Mucosa of descending colon (tissue), 3 donors: ENCODE results near the gene CCDC149. TPM values are rescaled to one million over a fixed set of nuclear protein-coding genes. Genes with fewer than 3 reads are reported as not detected.

ENCODE experiments used
- ATAC-seq: fragments of 200-7000 bp; cut with Tn5 transposase; one replicate; pipeline ENCODE4 v1.9.1; 2020; ENCODE audit warnings: mild to moderate bottlenecking, moderate library complexity
- DNase-seq, 3 donors: peaks; one replicate each; pipeline ENCODE4 v3.0.0-alpha.2; 2020
- H3K36me3 ChIP-seq: fragments of 200-600 bp; one replicate; pipeline ENCODE4 v1.8.0; 2021; ENCODE audit warnings: low read depth, mild to moderate bottlenecking
- H3K4me1 ChIP-seq: fragments of 200-600 bp; one replicate; pipeline ENCODE4 v1.8.0; 2021; ENCODE audit warnings: low read depth, mild to moderate bottlenecking
- H3K4me3 ChIP-seq: fragments of 200-600 bp; one replicate; pipeline ENCODE4 v1.8.0; 2021; ENCODE audit warnings: mild to moderate bottlenecking
- H3K9me3 ChIP-seq: fragments of 200-600 bp; one replicate; pipeline ENCODE4 v1.8.0; 2021; ENCODE audit warnings: mild to moderate bottlenecking
- CTCF ChIP-seq: fragments of 200-600 bp; IDR thresholded peaks from one replicate; pipeline ENCODE4 v1.8.0; 2022; ENCODE audit warnings: antibody characterized with exemption, mild to moderate bottlenecking
- intact Hi-C, 2 donors: fragments of 100-400 bp; cut with DNase I in 1 of 2; cut with micrococcal nuclease in 1 of 2; formaldehyde crosslinking; loops; one replicate each; pipeline versions ENCODE4 v1.11.0 to v1.11.1; 2022; cut with DNase I, micrococcal nuclease
- total RNA-seq, 3 donors: library from RNA; stranded (reverse); fragmentation: NEBNext Ultra II Directional in 2 of 3; extraction: Animal tissue kit (Norgen Biotek cat#: 25700) in 2 of 3; gene quantifications; one replicate each; pipeline versions ENCODE4 v1.2.1 to v1.2.4, GENCODE V29; 2021 to 2023
- donor health status: DM: no; HTN: no; CAD: no; lungs with moderate emphysema.
- donor health status: DM: no; HTN: no; CAD: no.
- donor health status: DM: no; HTN: yes; CAD: no.

CCDC149 gene
- total RNA-seq, 3 donors from 2014 or later: 14.1 to 23.7 (median 14.2) TPM

- no peak for TF ChIP-seq CTCF
- H3K4me1 ChIP-seq: no peaks in the 10 kb centered on the region
- H3K36me3 ChIP-seq: no peaks in the 10 kb centered on the region
- intact Hi-C loops: no loop called here
- no peaks in the 10 kb centered on the region for H3K9me3 ChIP-seq
- DNase-seq (no peak), ATAC-seq (no peak)
- H3K4me3 ChIP-seq: no peak overlapping the region
These were observed 140.7 kb downstream of the CCDC149 start for GRCh38 chr4:24772061-24772705.

- no peaks in the 10 kb centered on the region for H3K9me3 ChIP-seq
- DNase-seq (no peak), ATAC-seq (no peak)
- intact Hi-C loops: no loop called here
- no peak for TF ChIP-seq CTCF
- H3K4me1 ChIP-seq: no peaks in the 10 kb centered on the region
- H3K36me3 ChIP-seq: no peaks in the 10 kb centered on the region
- no peak overlapping the region for H3K4me3 ChIP-seq
These were observed 141.6 kb downstream of the CCDC149 start for GRCh38 chr4:24771241-24771640.

GRCh38 chr4:24770667-24771066 lies 142.2 kb downstream of the CCDC149 start:
- H3K4me1 ChIP-seq: no peaks in the 10 kb centered on the region
- H3K9me3 ChIP-seq: no peaks in the 10 kb centered on the region
- DNase-seq (no peak), ATAC-seq (no peak)
- TF ChIP-seq CTCF: no peak
- intact Hi-C loops: no loop called here
- no peaks in the 10 kb centered on the region for H3K36me3 ChIP-seq
- no peak overlapping the region for H3K4me3 ChIP-seq

- ATAC-seq (peak; percentile 27), DNase-seq (no peak)
- TF ChIP-seq CTCF: no peak
- no peaks in the 10 kb centered on the region for H3K9me3 ChIP-seq
- H3K4me3 ChIP-seq: no peak overlapping the region
- no peaks in the 10 kb centered on the region for H3K36me3 ChIP-seq
- no peaks in the 10 kb centered on the region for H3K4me1 ChIP-seq
- intact Hi-C loops: no loop called here
These were observed 142.7 kb downstream of the CCDC149 start for GRCh38 chr4:24770032-24770584.

GRCh38 chr4:24769571-24769970 lies 143.3 kb downstream of the CCDC149 start:
- no peaks in the 10 kb centered on the region for H3K4me1 ChIP-seq
- no peak for ATAC-seq
- no peaks in the 10 kb centered on the region for H3K9me3 ChIP-seq
- H3K36me3 ChIP-seq: no peaks in the 10 kb centered on the region
- DNase-seq: no peak
- intact Hi-C loops: no loop called here
- no peak overlapping the region for H3K4me3 ChIP-seq
- TF ChIP-seq CTCF: no peak
